HepG2 (cell line): ENCODE results near the gene NKD1. TPM values are rescaled to one million over a fixed set of nuclear protein-coding genes. Genes with fewer than 3 reads are reported as not detected.

Experiments used
- ATAC-seq: fragments of 200-7000 bp; cut with Tn5 transposase; 3 replicates; pipeline ENCODE4 v1.9.1; 2020; ENCODE audit warnings: mild to moderate bottlenecking, moderate library complexity
- BruUV-seq: library from RNA; stranded (reverse); fragments of 400-500 nt; replicated peaks from 2 replicates; lab custom pipeline; 2021; lab: Mats Ljungman, UMichigan
- CTCF ChIA-PET: fragments of 300-600 bp; formaldehyde crosslinking; extraction: SDS; loops from one replicate; lab custom pipeline; 2021; ENCODE audit warnings: low total read pairs, inconsistent platforms, low intra/inter-chr PET ratio; lab: Yijun Ruan, JAX
- POLR2A ChIA-PET: fragments of 350-600 bp; sonication (Branson Sonifier 250); formaldehyde crosslinking; loops from one replicate; lab custom pipeline; 2020; ENCODE audit warnings: antibody characterized with exemption, inconsistent platforms; lab: Yijun Ruan, JAX
- DNase-seq: peaks from one replicate; pipeline ENCODE4 v3.0.0-alpha.2; 2015; ENCODE audit warnings: low spot score
- FAIRE-seq: peaks from 3 replicates; lab custom pipeline; 2011; peaks lifted over from hg19 to GRCh38; lab: Jason Lieb, UNC
- H2AFZ ChIP-seq: one replicate; pipeline ENCODE4 v1.6.1; 2011; ENCODE audit warnings: low read length, inconsistent platforms
- H3K27ac ChIP-seq: fragments of 300-600 bp; 3 replicates; pipeline ENCODE4 v1.8.0; 2011; ENCODE audit warnings: mixed run types, mild to moderate bottlenecking, mixed read lengths, low read length, inconsistent platforms; ENCODE audit not compliant: insufficient read depth; ENCODE audit errors: extremely low read length
- H3K27me3 ChIP-seq, 2 experiments: fragments of 200-600 bp in 1 of 2; 2 replicates in 1 of 2; 3 replicates in 1 of 2; pipeline versions ENCODE4 v1.6.0 to v1.8.0; 2011; ENCODE audit warnings: low read length in 2 of 2, mild to moderate bottlenecking in 2 of 2, moderate library complexity in 2 of 2, inconsistent platforms in 1 of 2; ENCODE audit not compliant: insufficient read depth in 2 of 2, control insufficient read depth in 1 of 2
- H3K36me3 ChIP-seq, 2 experiments: fragments of 200-600 bp in 1 of 2; replicated peaks in 1 of 2; 2 replicates in 1 of 2; 3 replicates in 1 of 2; pipeline versions ENCODE4 v1.5.1 to v1.8.0; 2011; ENCODE audit warnings: low read length in 2 of 2, inconsistent platforms in 1 of 2; ENCODE audit not compliant: insufficient read depth in 2 of 2, control insufficient read depth in 1 of 2
- H3K4me1 ChIP-seq: 2 replicates; pipeline ENCODE4 v1.5.1; 2012; ENCODE audit warnings: low read length, inconsistent platforms; ENCODE audit not compliant: insufficient read depth
- H3K4me2 ChIP-seq: 2 replicates; pipeline ENCODE4 v1.6.0; 2011; ENCODE audit warnings: low read depth, low read length, inconsistent platforms
- H3K4me3 ChIP-seq, 3 experiments: fragments of 200-600 bp in 1 of 3; sonication (generic), shearing (Covaris generic) in 1 of 3; replicated peaks in 1 of 3; 2 replicates each; pipeline ENCODE4 v1.5.1; 2011 to 2016; ENCODE audit warnings: low read length in 3 of 3, inconsistent platforms in 2 of 3, low read depth in 2 of 3, mild to moderate bottlenecking in 2 of 3, control low read depth in 1 of 3, mixed read lengths in 1 of 3; ENCODE audit not compliant: insufficient read depth in 1 of 3
- H3K79me2 ChIP-seq: one replicate; pipeline ENCODE4 v1.6.1; 2011; ENCODE audit warnings: low read length, inconsistent platforms; ENCODE audit not compliant: insufficient read depth
- H3K9ac ChIP-seq: 2 replicates; pipeline ENCODE4 v1.6.0; 2011; ENCODE audit warnings: mild to moderate bottlenecking, low read depth, low read length, inconsistent platforms; ENCODE audit not compliant: insufficient read depth
- H3K9me3 ChIP-seq: 2 replicates; pipeline ENCODE4 v1.5.1; 2012; ENCODE audit warnings: mild to moderate bottlenecking, low read length
- H4K20me1 ChIP-seq: 2 replicates; pipeline ENCODE4 v1.6.0; 2011; ENCODE audit warnings: inconsistent platforms, mild to moderate bottlenecking, low read length, moderate library complexity; ENCODE audit not compliant: insufficient read depth
- AFF4 ChIP-seq: sonication (generic); formaldehyde crosslinking; IDR thresholded peaks from 2 replicates; pipeline ENCODE4 v1.4.0; 2020; ENCODE audit warnings: missing genetic modification reagents
- CAMTA2 ChIP-seq: sonication (generic); formaldehyde crosslinking; IDR thresholded peaks from 2 replicates; pipeline ENCODE4 v1.4.0; 2020; ENCODE audit warnings: mild to moderate bottlenecking, missing genetic modification reagents, borderline replicate concordance
- NFYB ChIP-seq: sonication (generic); formaldehyde crosslinking; IDR thresholded peaks from 2 replicates; pipeline ENCODE4 v1.4.0; 2020; ENCODE audit warnings: missing genetic modification reagents
- NFYC ChIP-seq: IDR thresholded peaks from 2 replicates; pipeline ENCODE4 v1.6.1; 2016; ENCODE audit warnings: missing genetic modification reagents, missing compliant biosample characterization
- ZBTB33 ChIP-seq: sonication (generic); formaldehyde crosslinking; IDR thresholded peaks from 2 replicates; pipeline ENCODE4 v1.4.0; 2020; ENCODE audit warnings: missing genetic modification reagents
- ZNF615 ChIP-seq: sonication (generic); formaldehyde crosslinking; IDR thresholded peaks from 2 replicates; pipeline ENCODE4 v1.5.0; 2020; ENCODE audit warnings: mild to moderate bottlenecking, missing genetic modification reagents, borderline replicate concordance
- WGBS: methylation state at CpG from one replicate; pipeline ENCODE4 v1.1.6; 2017; ENCODE audit warnings: low lambda C conversion rate; 5-methylcytosine and 5-hydroxymethylcytosine counted together
- in situ Hi-C: cut with HindIII; loops from 2 replicates; pipeline ENCODE4 v1.10.0; 2017; ENCODE audit warnings: low pct_unique_long_range_greater_than_20kb; ENCODE audit not compliant: extremely low pct_ligation_motif_present
- intact Hi-C: fragments of 100-400 bp; cut with micrococcal nuclease; formaldehyde crosslinking; loops from one replicate; pipeline ENCODE4 v1.10.0; 2022; ENCODE audit not compliant: unreplicated experiment
- polyA plus RNA-seq, 8 experiments: library from polyadenylated mRNA; depleted of rRNA in 3 of 8; stranded (reverse) in 7 of 8; unstranded in 1 of 8; fragments of >200 nt; fragmentation: Illumina TruSeq in 4 of 8; extraction: Trizol in 4 of 8; gene quantifications; 2 replicates each; pipeline versions ENCODE4 v1.2.1 to v1.2.3, GENCODE V29; 2011 to 2016; ENCODE audit warnings: low read depth in 4 of 8, missing spikeins in 1 of 8, mixed read lengths in 1 of 8; ENCODE audit not compliant: insufficient read depth in 1 of 8
- total RNA-seq, 5 experiments: library from RNA; depleted of rRNA; stranded (reverse); fragments of >200 nt; fragmentation: Illumina TruSeq; extraction: Trizol; gene quantifications; 2 replicates each; pipeline ENCODE4 v1.2.3, GENCODE V29; 2016; ENCODE audit warnings: low read depth in 1 of 5
- TF ChIP-seq, protein P1 (sequence below): sonication (generic); formaldehyde crosslinking; IDR thresholded peaks from 2 replicates; pipeline ENCODE4 v1.4.0; 2020; ENCODE audit warnings: missing genetic modification reagents
- TF ChIP-seq, protein P2 (sequence below), 2 experiments: sonication (generic) in 1 of 2; formaldehyde crosslinking in 1 of 2; IDR thresholded peaks; 2 replicates each; pipeline versions ENCODE4 v1.5.1 to v1.6.1; 2011 to 2020; ENCODE audit warnings: borderline replicate concordance in 1 of 2, low read depth in 1 of 2, low read length in 1 of 2, mild to moderate bottlenecking in 1 of 2, missing genetic modification reagents in 1 of 2, moderate library complexity in 1 of 2

Gene NKD1
- total and polyA plus RNA-seq, 2 of the 13 experiments (the other 11 are each of a cell fraction or from before 2014, with no cell fraction given), result 70.4 to 121 TPM

DNA sequence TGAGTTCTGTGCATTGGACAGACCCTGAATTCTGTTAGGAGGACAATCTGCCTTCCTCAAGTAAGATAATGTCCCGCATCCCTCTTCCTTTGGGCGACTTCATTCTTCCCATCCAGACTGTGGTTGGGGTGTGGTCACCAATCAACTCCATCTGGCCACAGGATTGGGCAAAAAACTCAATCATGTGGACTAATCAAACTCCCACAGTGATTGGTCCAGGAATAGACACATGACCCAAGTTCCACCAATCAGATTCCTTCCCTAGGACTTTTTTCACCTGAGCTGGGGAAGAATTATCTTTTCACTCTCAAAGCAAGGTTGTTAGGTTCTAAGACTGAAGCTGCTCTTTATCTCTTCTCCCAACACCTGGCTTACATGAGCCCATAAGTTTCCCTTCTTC, 13.2 kb upstream of the NKD1 start:
- Histone ChIP-seq H3K4me1 (peaks cover 76% of the 10 kb centered on the region), H2AFZ (no peak overlapping the region), H3K36me3 (peaks cover 2 to 3% of the 10 kb centered on the region in 2 experiments; a peak in 4 of 5 replicates), H3K9ac (no peak overlapping the region), H3K27ac (no peak overlapping the region), H3K9me3 (peaks cover 4% of the 10 kb centered on the region)
- intact Hi-C loops, result no loop called here
- WGBS, result 94% methylated on average over 2 of the region's 2 CpGs
- FAIRE-seq (no peak), DNase-seq (no peak)
- CTCF ChIA-PET, result no interaction called here
- no peak for TF ChIP-seq CAMTA2 (CRISPR knock-in tag)
- no peak for TF ChIP-seq AFF4 (CRISPR knock-in tag)
- TF ChIP-seq NFYB (CRISPR knock-in tag), result peak; percentile 60
- peak; percentile 66 for TF ChIP-seq NFYC (CRISPR knock-in tag)
- TF ChIP-seq, protein P1, sequence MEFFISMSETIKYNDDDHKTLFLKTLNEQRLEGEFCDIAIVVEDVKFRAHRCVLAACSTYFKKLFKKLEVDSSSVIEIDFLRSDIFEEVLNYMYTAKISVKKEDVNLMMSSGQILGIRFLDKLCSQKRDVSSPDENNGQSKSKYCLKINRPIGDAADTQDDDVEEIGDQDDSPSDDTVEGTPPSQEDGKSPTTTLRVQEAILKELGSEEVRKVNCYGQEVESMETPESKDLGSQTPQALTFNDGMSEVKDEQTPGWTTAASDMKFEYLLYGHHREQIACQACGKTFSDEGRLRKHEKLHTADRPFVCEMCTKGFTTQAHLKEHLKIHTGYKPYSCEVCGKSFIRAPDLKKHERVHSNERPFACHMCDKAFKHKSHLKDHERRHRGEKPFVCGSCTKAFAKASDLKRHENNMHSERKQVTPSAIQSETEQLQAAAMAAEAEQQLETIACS (CRISPR knock-in tag), result 0 out of 2 replicates have a peak, but pooled peaks have one; percentile 7
- TF ChIP-seq, protein P2, sequence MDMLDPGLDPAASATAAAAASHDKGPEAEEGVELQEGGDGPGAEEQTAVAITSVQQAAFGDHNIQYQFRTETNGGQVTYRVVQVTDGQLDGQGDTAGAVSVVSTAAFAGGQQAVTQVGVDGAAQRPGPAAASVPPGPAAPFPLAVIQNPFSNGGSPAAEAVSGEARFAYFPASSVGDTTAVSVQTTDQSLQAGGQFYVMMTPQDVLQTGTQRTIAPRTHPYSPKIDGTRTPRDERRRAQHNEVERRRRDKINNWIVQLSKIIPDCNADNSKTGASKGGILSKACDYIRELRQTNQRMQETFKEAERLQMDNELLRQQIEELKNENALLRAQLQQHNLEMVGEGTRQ (IDR thresholded peaks at IDR 0.05; ENCODE audit: low read depth, low read length), result no peak
- TF ChIP-seq, protein P2 (CRISPR knock-in tag; IDR thresholded peaks at IDR 0.05; ENCODE audit: borderline replicate concordance), result 0 out of 2 replicates have a peak, but pooled peaks have one; percentile 21
- no peak for TF ChIP-seq ZNF615 (CRISPR knock-in tag)
- TF ChIP-seq ZBTB33 (CRISPR knock-in tag), result no peak
- TF ChIP-seq, all 625 proteins: peak for 4
- H3K4me3 ChIP-seq, result no peak overlapping the region
- H4K20me1 ChIP-seq, result no peaks in the 10 kb centered on the region
- H3K27me3 ChIP-seq, result no peaks in the 10 kb centered on the region
- in situ Hi-C loops, result no loop called here
- no peak for ATAC-seq
- BruUV-seq, result no TSS peak
- POLR2A ChIA-PET, result interaction anchor here (2.9 kb wide), 1 partner anchor 13 kb away, joined by 9 read pairs; the partner anchor contains the start of gene NKD1
- peaks cover 6% of the 10 kb centered on the region for H3K79me2 ChIP-seq
- no peak overlapping the region for H3K4me2 ChIP-seq
